Measurements from ENCODE around the gene CNIH2.

- TF ChIP-seq CTCF (conservative IDR thresholded peaks at IDR 0.05; ENCODE audit: low read depth in 2 of 2) (peak in 1 of 2 experiments; percentile 16; a peak in 2 of 4 replicates), EZH2 (IDR thresholded peaks at IDR 0.05; ENCODE audit: low read depth, unreplicated experiment) (no peak), EZH2phosphoT487 (IDR thresholded peaks at IDR 0.05; ENCODE audit: unreplicated experiment) (no peak), CREB1 (CRISPR knock-in tag; IDR thresholded peaks at IDR 0.05; ENCODE audit: low read depth) (no peak), POLR2AphosphoS5 (IDR thresholded peaks at IDR 0.05; ENCODE audit: low read depth) (no peak), REST (IDR thresholded peaks at IDR 0.05; ENCODE audit: unreplicated experiment) (no peak)
These were observed 5.6 kb downstream of the CNIH2 start for GRCh38 chr11:66283461-66284105.

Data from GM23338 (cell line).